T47D (cell line): Measurements from ENCODE around the gene PACSIN2.
A peak's percentile ranks its signal among the peaks of the same experiment; 100 is the strongest.

Experiments used
- DNase-seq, 2 experiments: peaks; one replicate each; pipeline versions ENCODE4 v3.0.0 to v3.0.0-alpha.2; 2011 to 2012; ENCODE audit warnings: low read depth in 1 of 2, low spot score in 1 of 2
- JUND ChIP-seq: IDR thresholded peaks from 2 replicates; pipeline ENCODE4 v1.6.1; 2012; ENCODE audit warnings: low read depth
- in situ Hi-C: cut with HindIII; loops from 2 replicates; pipeline ENCODE4 v1.10.0; 2016; ENCODE audit warnings: low sequenced_read_pairs, low pct_unique_long_range_greater_than_20kb

Gene PACSIN2

DNA sequence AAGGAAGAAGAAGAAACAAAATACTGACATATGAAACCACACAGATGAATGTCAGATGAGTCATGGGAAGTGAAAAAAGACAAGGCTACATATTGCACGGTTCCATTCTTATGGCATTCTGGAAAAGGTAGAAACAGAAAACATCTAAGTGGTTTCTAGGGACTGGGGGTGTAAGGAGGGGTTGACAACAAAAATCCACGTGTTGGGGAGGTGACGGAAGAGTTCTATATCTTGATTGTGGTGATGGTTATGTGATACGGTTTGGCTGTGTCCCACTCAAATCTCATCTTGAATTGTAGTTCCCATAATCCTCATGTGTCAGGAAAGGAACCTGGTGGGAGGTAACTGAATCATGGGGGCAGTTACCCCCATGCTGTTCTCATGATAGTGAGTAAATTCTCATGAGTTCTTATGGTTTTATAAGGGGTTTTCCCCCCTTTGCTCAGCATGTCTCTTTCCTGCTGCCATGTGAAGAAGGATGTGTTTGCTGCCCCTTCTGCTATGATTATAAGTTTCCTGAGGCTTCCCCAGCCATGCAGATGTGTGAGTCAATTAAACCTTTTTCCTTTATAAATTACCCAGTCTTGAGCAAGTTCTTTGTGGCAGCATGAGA lies 151.5 kb downstream of the PACSIN2 start:
- in situ Hi-C loops: no loop called here
- no peak for TF ChIP-seq JUND
- no peak for DNase-seq

DNA sequence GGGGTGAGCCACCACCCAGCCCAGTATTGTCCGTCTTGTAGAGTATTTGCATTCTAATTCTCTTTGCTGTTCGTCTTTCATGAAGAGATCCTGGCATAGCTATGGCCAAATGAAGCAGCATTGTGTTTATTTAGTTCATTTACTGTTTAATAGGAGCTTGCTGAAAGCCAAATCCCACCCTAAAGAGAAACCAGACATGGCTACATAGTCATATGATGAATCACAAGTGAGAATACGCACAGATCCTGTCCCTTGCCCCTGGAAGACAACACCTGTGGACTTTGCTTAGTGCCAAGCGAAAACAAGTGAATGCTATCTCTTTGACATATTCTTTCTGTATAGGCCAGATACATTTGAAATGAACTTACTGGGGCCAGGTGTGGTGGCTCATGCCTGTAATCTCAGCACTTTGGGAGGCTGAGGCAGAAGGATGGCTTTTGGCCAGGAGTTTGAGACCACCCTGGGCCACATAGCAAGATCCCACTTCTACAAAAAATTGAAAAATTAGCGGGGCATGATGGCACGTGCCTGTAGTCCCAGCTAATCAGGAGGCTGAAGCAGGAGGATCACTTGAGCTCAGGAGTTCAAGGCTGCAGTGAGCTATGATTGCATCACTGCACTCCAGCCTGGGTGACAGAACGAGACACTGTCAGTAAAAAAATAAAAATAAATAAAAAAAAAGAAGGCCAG lies 152.8 kb downstream of the PACSIN2 start:
- DNase-seq: no peak
- no peak for TF ChIP-seq JUND
- in situ Hi-C loops: no loop called here

DNA sequence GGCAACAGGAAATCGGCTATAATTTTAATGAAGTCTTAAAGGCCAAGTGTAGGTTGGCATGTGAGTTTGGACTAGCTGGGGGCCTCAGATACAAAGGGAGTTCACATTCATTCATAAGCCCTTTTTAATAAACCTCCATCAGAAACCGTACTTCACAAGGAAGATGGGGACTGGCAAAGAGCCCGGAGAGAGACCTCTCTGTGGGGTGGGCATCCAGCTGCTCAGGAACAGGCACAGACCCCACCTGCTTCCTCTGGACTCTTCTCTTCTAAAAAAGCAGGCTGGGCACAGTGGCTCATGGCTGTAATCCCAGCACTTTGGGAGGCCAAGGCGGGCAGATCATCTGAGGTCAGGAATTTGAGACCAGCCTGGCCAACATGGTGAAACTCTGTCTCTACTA lies 154.0 kb downstream of the PACSIN2 start:
- in situ Hi-C loops: no loop called here
- no peak for TF ChIP-seq JUND
- DNase-seq: no peak

DNA sequence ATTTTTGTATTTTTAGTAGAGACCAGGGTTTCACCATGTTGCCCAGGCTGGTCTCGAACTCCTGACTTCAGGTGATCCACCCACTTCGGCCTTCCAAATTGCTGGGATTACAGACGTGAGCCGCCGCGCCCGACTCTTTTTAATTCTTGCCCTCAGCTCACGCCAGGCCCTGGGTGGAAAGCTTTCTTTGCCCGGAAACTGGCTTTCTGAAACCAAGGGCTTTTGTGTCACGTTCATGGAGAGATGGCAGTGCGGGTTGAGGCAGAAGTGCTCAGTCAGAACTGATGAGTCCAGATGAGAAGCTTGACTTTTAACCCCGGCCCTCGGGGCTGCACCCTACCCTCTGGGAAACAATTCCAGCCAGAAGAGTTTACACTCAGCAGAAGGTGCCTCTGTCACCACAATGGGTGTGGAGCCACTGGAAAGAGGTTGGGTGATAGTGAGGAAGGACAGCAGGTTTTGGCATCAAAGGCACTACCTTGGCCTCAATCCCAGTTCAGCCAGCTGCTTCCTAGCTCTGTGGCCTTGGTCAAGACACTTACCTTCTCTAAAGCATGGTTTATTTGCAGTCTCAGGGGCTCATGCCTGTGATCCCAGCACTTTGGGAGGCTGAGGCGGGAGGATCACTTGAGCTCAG lies 157.0 kb downstream of the PACSIN2 start:
- in situ Hi-C loops: no loop called here
- no peak for TF ChIP-seq JUND
- no peak for DNase-seq

DNA sequence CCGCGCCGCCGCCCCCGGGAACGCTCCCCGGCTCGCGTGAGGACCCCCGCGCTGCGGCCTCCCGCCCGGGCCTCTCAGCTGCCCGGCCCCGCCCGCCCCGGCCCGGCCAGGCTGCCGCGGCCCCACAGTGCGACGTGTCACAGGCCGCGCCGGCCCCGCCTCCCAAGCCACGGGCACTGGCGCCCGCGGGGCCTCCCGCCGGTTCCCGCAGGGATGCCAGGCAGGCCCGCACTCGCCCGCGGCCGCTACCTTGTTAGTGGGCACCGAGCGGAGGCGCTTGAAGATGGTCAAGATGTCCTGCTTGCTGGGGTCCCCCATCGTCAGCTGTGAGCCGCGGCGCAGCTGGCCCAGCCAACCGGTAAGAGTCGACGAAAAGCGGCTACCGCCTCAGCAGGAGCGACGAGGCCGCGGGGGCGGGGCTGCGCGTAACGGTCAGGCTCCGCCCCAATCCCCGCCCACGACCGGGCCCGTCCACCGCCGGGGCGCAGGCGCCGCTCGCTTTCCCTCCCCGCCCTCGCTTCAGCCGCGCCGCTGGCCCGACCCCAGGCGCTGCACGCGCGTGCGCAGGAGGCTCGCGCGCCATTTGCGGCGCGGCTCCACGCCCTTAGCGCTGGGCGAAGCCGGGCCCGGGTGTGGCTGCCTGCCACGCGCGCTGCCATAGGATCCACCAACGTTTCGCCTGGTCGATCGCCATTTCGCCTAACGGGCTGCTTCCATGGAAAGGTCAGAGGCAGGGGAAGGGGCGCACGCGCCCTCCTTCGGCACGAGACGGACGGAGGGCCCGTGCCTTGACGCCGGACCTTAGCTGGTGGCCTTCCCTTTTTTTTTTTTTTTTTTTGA lies 157.9 kb downstream of the PACSIN2 start, which contains the start of gene ARFGAP3:
Gene ARFGAP3 (minus strand): TSS at position 409 of the 840 bp plus-strand sequence. CDS start 91 bp downstream, at position 318.
- no peak for TF ChIP-seq JUND
- in situ Hi-C loops: no loop called here
- DNase-seq: peak; percentile 90 to 91

DNA sequence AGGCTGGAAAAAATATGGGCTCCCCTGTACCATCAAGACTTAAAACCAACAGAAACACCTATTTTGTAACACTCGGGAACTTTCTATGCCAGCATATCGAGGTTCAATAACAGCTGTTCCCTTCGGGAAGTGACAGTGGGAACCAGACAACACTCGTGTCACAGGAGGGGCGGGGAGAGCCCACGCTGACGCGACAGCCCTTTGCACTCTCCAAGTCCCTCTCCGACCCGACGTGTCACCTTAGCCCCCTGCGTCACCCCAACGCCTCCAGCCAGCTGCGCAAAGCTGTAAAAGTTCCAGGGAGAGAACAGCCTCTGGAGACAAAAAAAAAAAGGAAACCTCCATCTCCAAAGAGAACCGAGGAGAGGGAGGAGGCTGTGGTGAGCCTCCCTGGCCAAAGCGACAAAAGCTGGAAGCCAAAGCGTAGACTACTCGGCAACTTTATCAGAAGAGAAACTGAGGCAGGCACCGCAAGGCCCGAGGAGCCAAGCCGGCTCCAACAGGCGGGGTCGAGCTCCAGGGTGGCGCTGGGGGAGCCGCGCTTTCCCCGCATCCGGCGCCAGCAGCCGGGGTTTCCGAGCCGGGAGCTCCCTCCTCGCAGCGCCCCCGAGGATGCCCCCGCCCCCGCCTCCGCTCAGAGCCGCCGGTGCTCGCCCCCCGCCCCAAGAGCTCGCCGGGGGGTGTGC lies 158.6 kb downstream of the PACSIN2 start:
- peak in 1 of 2 experiments; percentile 18 for DNase-seq
- in situ Hi-C loops: no loop called here
- TF ChIP-seq JUND: no peak

DNA sequence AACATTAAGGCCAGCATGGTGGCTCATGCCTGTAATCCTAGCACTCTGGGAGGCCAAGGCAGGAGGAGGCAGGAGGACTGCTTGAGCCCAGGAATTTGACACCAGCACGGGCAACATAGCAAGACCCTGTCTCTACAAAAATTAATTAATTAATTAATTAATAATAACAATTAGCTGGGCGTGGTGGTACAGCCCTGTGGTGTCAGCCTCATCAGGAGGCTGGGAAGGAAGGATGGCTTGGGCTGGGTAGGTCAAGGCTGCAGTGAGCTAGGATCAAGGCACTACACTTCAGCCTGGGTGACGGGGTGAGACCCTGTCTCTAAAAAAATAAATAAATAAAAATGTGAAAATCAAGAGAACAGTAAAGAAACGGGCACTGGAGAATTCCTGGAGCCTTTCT lies 159.2 kb downstream of the PACSIN2 start:
- DNase-seq: no peak
- in situ Hi-C loops: no loop called here
- no peak for TF ChIP-seq JUND

DNA sequence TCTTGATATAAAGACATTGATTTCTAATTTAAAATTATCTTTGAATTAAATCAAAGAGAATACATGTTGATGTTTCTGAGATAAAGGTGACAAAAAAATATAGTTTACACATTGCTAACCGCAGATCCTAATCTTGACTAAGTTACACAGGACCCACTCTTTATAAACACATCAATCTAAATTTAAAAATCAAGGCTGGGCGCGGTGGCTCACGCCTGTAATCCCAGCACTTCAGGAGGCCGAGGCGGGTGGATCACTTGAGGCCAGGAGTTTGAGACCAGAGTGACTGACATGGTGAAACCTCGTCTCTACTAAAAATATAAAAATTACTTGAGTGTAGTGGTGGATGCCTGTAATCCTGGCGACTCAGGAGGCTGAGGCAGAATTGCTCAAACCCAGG lies 159.7 kb downstream of the PACSIN2 start:
- in situ Hi-C loops: no loop called here

DNA sequence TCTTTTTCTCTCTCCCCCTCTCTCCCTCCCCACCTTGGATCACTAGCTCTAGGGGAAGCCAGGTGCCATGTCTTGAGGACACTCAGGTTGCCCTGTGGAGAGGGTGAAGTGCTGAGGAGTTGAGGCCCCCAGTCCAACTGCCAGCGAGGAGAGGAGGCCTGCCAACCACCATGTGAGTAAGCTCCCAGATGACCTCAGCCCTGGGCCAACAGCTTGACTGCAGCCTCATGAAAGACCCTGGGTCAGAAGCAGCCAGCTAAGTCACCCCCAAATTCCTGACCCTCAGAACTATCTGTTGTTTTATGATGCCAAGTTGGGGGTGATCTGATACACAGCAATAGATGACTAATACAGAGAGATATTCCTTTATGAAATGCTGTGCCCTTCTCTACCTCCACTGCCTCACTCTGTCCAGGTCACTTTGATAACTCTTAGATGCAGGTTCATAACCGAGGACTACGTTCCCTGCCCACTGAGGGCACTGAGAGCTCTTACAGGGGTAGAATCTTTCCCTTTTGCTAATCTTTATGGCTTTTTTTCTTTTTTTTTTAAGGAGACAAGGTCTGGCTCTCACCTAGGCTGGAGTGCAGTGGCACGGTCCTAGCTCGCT lies 165.9 kb downstream of the PACSIN2 start:
- in situ Hi-C loops: no loop called here
- DNase-seq: no peak

More for the DNA sequence above, 159.7 kb downstream of the PACSIN2 start:
- DNase-seq: no peak
- no peak for TF ChIP-seq JUND

DNA sequence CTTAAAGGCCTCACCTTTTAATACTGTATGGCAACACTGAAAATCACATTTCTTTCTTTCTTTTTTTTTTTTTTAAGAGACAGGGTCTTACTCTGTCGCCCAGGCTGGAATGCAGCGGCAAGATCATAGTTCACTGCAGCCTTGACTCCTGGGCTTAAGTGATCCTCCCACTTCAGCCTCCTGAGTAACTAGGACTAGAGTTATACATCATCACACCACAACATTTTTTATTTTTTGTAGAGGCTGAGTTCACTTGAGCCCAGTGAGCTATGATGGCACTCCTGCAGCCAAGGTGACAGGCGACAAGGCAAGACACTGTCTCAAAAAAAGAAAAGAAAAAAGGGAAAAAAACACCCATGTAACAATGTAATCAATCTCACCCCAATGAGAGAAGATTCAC lies 167.8 kb downstream of the PACSIN2 start:
- no peak for DNase-seq
- in situ Hi-C loops: no loop called here
- TF ChIP-seq JUND: no peak

More for the DNA sequence above, 165.9 kb downstream of the PACSIN2 start:
- TF ChIP-seq JUND: no peak

DNA sequence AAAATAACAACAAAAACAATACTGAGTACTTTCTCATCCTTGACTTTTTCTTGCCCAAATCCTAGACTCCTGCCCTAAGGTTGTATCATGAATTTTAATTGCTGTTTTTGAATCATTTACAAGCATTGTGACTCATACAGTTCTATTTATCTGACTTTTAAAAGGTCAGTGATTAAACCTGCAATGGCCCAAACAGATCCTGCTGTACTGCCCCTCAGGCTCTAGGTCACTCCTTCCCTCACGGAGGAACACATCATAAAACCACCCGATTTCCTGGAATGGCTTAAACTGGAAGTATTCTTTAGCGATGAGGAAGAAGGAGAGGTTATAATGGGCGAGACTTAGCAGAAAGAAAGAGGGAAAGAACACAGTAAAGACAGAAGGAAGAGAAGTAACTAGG lies 170.2 kb downstream of the PACSIN2 start:
- in situ Hi-C loops: no loop called here
- no peak for DNase-seq
- no peak for TF ChIP-seq JUND
